ENCODE measurements around the gene INPP4A. TPM values are rescaled to one million over a fixed set of nuclear protein-coding genes. Genes with fewer than 3 reads are reported as not detected.

The INPP4A gene
- polyA plus RNA-seq, 2 of the 4 experiments (the other 2 are of a cell fraction): 9.4 to 16.0 TPM

GRCh38 chr2:98586551-98587140 lies 142.0 kb downstream of the INPP4A start:
- CTCF ChIA-PET: interaction anchor here (1.3 kb wide), 1 partner anchor 18 kb away, joined by 3 read pairs; no protein-coding TSS in a partner anchor

More at GRCh38 chr2:98586551-98587140, 142.0 kb downstream of the INPP4A start:
- TF ChIP-seq MAZ (IDR thresholded peaks at IDR 0.05; ENCODE audit: borderline replicate concordance, low read depth, low read length) (no peak), MAFK (IDR thresholded peaks at IDR 0.05; ENCODE audit: partially characterized antibody) (no peak), HES2 (IDR thresholded peaks at IDR 0.05) (no peak), E2F6 (IDR thresholded peaks at IDR 0.05; ENCODE audit: borderline replicate concordance, low read depth) (no peak), FOSL2 (IDR thresholded peaks at IDR 0.05) (no peak), FOSL2 (CRISPR knock-in tag; IDR thresholded peaks at IDR 0.05) (no peak), MYC (IDR thresholded peaks at IDR 0.05; ENCODE audit: borderline replicate concordance, low read length) (no peak), CTCF (IDR thresholded peaks at IDR 0.05) (no peak), KDM5A (IDR thresholded peaks at IDR 0.05) (no peak), EHF (CRISPR knock-in tag; IDR thresholded peaks at IDR 0.05) (no peak), SREBF2 (IDR thresholded peaks at IDR 0.05) (no peak), REST (IDR thresholded peaks at IDR 0.05) (no peak), RNF2 (IDR thresholded peaks at IDR 0.05; ENCODE audit: borderline replicate concordance, low read depth) (no peak), NPAS2 (CRISPR knock-in tag; IDR thresholded peaks at IDR 0.05; ENCODE audit: borderline replicate concordance) (no peak), MAX (IDR thresholded peaks at IDR 0.05) (no peak), RCOR1 (IDR thresholded peaks at IDR 0.05; ENCODE audit: low read depth, low read length) (no peak), KDM1A (IDR thresholded peaks at IDR 0.05; ENCODE audit: low read depth) (no peak), TP53 (CRISPR knock-in tag; IDR thresholded peaks at IDR 0.05) (no peak), ZC3H11A (IDR thresholded peaks at IDR 0.05) (no peak), HOXB5 (CRISPR knock-in tag; IDR thresholded peaks at IDR 0.05) (no peak), RAD21 (conservative IDR thresholded peaks at IDR 0.05 in 1 of 2, IDR thresholded peaks at IDR 0.05 in 1 of 2) (no peak)
- WGBS (ENCODE audit: missing lambda C conversion rate): 87% methylated on average over 6 of the region's 6 CpGs
- ATAC-seq: no peak
- Histone ChIP-seq H3K4me3 (no peak overlapping the region), H3K4me2 (no peak overlapping the region), H3K27ac (no peak overlapping the region), H3K9me3 (no peaks in the 10 kb centered on the region), H3K4me1 (no peaks in the 10 kb centered on the region)
- POLR2A ChIA-PET: no interaction called here
- no peak for FAIRE-seq
- DNase-seq (ENCODE audit: low read depth in 1 of 2, low spot score in 1 of 2): no peak
